PC-3 (cell line): Measurements from ENCODE around the gene CDC27. TPM values are rescaled to one million over a fixed set of nuclear protein-coding genes. Genes with fewer than 3 reads are reported as not detected.
A peak's percentile ranks its signal among the peaks of the same experiment; 100 is the strongest.
"Not testable (repeated sequence)": the region's sequence is repeated elsewhere in the genome, so short reads cannot be mapped to it uniquely, and the experiment has no call there.

Source experiments
- ATAC-seq: fragments of 200-7000 bp; cut with Tn5 transposase; 2 replicates; pipeline ENCODE4 v1.9.1; 2020; ENCODE audit warnings: mild to moderate bottlenecking, moderate library complexity
- BruUV-seq: library from RNA; stranded (reverse); fragments of 400-500 nt; replicated peaks from 2 replicates; lab custom pipeline; 2021; lab: Mats Ljungman, UMichigan
- CTCF ChIA-PET: fragments of 300-600 bp; sonication (Branson Sonifier 250); formaldehyde crosslinking; loops from one replicate; lab custom pipeline; 2022; ENCODE audit warnings: antibody characterized with exemption; lab: Charles Lee
- POLR2A ChIA-PET: fragments of 300-600 bp; sonication (Branson Sonifier 250); formaldehyde crosslinking; loops from one replicate; lab custom pipeline; 2022; ENCODE audit warnings: antibody characterized with exemption; ENCODE audit not compliant: unreplicated experiment; lab: Charles Lee
- DNase-seq: peaks from one replicate; pipeline ENCODE4 v3.0.0-alpha.2; 2015
- H2AFZ ChIP-seq: fragments of 300-600 bp; sonication (generic); 2 replicates; pipeline ENCODE4 v1.6.0; 2016; ENCODE audit warnings: antibody characterized with exemption, low read length
- H3F3A ChIP-seq: fragments of 300-600 bp; sonication (generic); one replicate; pipeline ENCODE4 v1.6.0; 2017; ENCODE audit warnings: antibody characterized with exemption, low read length, control low read depth, mild to moderate bottlenecking; ENCODE audit not compliant: unreplicated experiment
- H3K27ac ChIP-seq: fragments of 300-600 bp; sonication (generic); 2 replicates; pipeline ENCODE4 v1.5.1; 2016; ENCODE audit warnings: mild to moderate bottlenecking, low read length
- H3K27me3 ChIP-seq: fragments of 300-600 bp; sonication (generic); 2 replicates; pipeline ENCODE4 v1.6.1; 2016; ENCODE audit warnings: low read length, mixed read lengths
- H3K36me3 ChIP-seq: fragments of 300-600 bp; sonication (generic); 2 replicates; pipeline ENCODE4 v1.6.1; 2016; ENCODE audit warnings: low read depth, mixed run types, low read length, mixed read lengths
- H3K4me1 ChIP-seq: fragments of 300-600 bp; sonication (generic); 2 replicates; pipeline ENCODE4 v1.5.1; 2016; ENCODE audit warnings: low read length; ENCODE audit not compliant: insufficient read depth
- H3K4me2 ChIP-seq: fragments of 300-600 bp; sonication (generic); 2 replicates; pipeline ENCODE4 v1.6.0; 2016; ENCODE audit warnings: low read length
- H3K4me3 ChIP-seq: fragments of 300-600 bp; sonication (generic); 2 replicates; pipeline ENCODE4 v1.5.1; 2016; ENCODE audit warnings: mild to moderate bottlenecking, low read length, mixed read lengths
- H3K79me2 ChIP-seq: fragments of 300-600 bp; sonication (generic); 2 replicates; pipeline ENCODE4 v1.6.1; 2017; ENCODE audit warnings: low read length, mixed read lengths
- H3K9ac ChIP-seq: fragments of 300-600 bp; sonication (generic); 2 replicates; pipeline ENCODE4 v1.6.0; 2016; ENCODE audit warnings: mild to moderate bottlenecking, low read length
- H3K9me2 ChIP-seq: fragments of 300-600 bp; sonication (generic); replicated peaks from 2 replicates; pipeline ENCODE4 v1.6.1; 2016; ENCODE audit warnings: mixed run types, low read length, mixed read lengths
- H3K9me3 ChIP-seq: fragments of 300-600 bp; sonication (generic); 2 replicates; pipeline ENCODE4 v1.6.1; 2016; ENCODE audit warnings: low read length, mixed read lengths
- H4K20me1 ChIP-seq: fragments of 300-600 bp; sonication (generic); 2 replicates; pipeline ENCODE4 v1.6.1; 2016; ENCODE audit warnings: low read length, mixed read lengths
- CTCF ChIP-seq: fragments of 300-600 bp; sonication (generic); conservative IDR thresholded peaks from 2 replicates; pipeline ENCODE4 v1.5.1; 2017; ENCODE audit warnings: antibody characterized with exemption, low read depth, mild to moderate bottlenecking, low read length
- EZH2 ChIP-seq: fragments of 300-600 bp; sonication (generic); IDR thresholded peaks from one replicate; pipeline ENCODE4 v1.6.1; 2017; ENCODE audit warnings: antibody characterized with exemption, mild to moderate bottlenecking, low read length; ENCODE audit not compliant: unreplicated experiment
- EZH2phosphoT487 ChIP-seq: fragments of 300-600 bp; sonication (generic); IDR thresholded peaks from 2 replicates; pipeline ENCODE4 v1.6.1; 2018; ENCODE audit warnings: mild to moderate bottlenecking, antibody characterized with exemption, low read length, borderline replicate concordance
- intact Hi-C: fragments of 100-400 bp; cut with micrococcal nuclease; formaldehyde crosslinking; loops from 2 replicates; pipeline ENCODE4 v1.9.0; 2023
- total RNA-seq: library from RNA; depleted of rRNA; stranded (reverse); fragments of >200 nt; gene quantifications from 2 replicates; pipeline ENCODE4 v1.2.3, GENCODE V29; 2014

The CDC27 gene
- total RNA-seq, 1 experiment from 2014 or later, result 167 TPM

GRCh38 chr17:47184681-47185080 lies 4.4 kb downstream of the CDC27 start:
- Histone ChIP-seq H3K27ac (no peak overlapping the region), H3K9ac (no peak overlapping the region), H3K4me3 (no peak overlapping the region), H3K4me1 (peaks cover 22% of the 10 kb centered on the region), H3K4me2 (no peak overlapping the region), H3K27me3 (no peaks in the 10 kb centered on the region), H3K9me2 (no peaks in the 10 kb centered on the region), H3K36me3 (peaks cover 26% of the 10 kb centered on the region), H3K9me3 (no peaks in the 10 kb centered on the region), H3K79me2 (peaks cover 95% of the 10 kb centered on the region), H3F3A (no peaks in the 10 kb centered on the region), H4K20me1 (peaks cover 53% of the 10 kb centered on the region), H2AFZ (no peak overlapping the region)
- POLR2A ChIA-PET, result no interaction called here
- intact Hi-C loops, result no loop called here
- no peak for ATAC-seq
- no peak for DNase-seq
- no TSS peak for BruUV-seq
- no peak for TF ChIP-seq CTCF
- CTCF ChIA-PET, result interaction anchor here (0.9 kb wide), 1 partner anchor 131 kb away, joined by 6 read pairs; no protein-coding TSS in a partner anchor

- H3K4me2 ChIP-seq, H3F3A ChIP-seq, H3K9me2 ChIP-seq, H3K9me3 ChIP-seq, ATAC-seq, H3K4me1 ChIP-seq, H3K4me3 ChIP-seq, H3K27ac ChIP-seq, DNase-seq, BruUV-seq, H3K27me3 ChIP-seq, H3K9ac ChIP-seq, H2AFZ ChIP-seq: not testable (repeated sequence)
- ChIA-PET POLR2A (interaction anchor here (0.7 kb wide), 1 partner anchor 10 kb away, joined by 31 read pairs; no protein-coding TSS in a partner anchor), CTCF (interaction anchor here (0.6 to 0.7 kb wide), 2 partner anchors 8 to 16 kb away, joined by 3 to 5 read pairs; partner anchors contain the start of gene CDC27)
- peaks cover 44% of the 10 kb centered on the region for H3K36me3 ChIP-seq
- intact Hi-C loops, result loop anchor here (1.0 kb wide), 1 partner anchor 8 kb away; the partner anchor contains the start of gene CDC27
- peaks cover 99% of the 10 kb centered on the region for H3K79me2 ChIP-seq
- H4K20me1 ChIP-seq, result peaks cover 58% of the 10 kb centered on the region
These were observed 8.1 kb downstream of the CDC27 start for GRCh38 chr17:47180988-47181387.

GRCh38 chr17:47180337-47180736 lies 8.8 kb downstream of the CDC27 start:
- no peaks in the 10 kb centered on the region for H3K9me2 ChIP-seq
- H3K36me3 ChIP-seq, result peaks cover 48% of the 10 kb centered on the region
- H3F3A ChIP-seq, result no peaks in the 10 kb centered on the region
- intact Hi-C loops, result no loop called here
- no peak overlapping the region for H3K9ac ChIP-seq
- peaks cover 99% of the 10 kb centered on the region for H3K79me2 ChIP-seq
- no peak overlapping the region for H3K27ac ChIP-seq
- H3K27me3 ChIP-seq, result no peaks in the 10 kb centered on the region
- ChIA-PET CTCF (interaction anchor here (0.6 to 0.7 kb wide), 2 partner anchors 9 to 15 kb away, joined by 3 to 5 read pairs; partner anchors contain the start of gene CDC27), POLR2A (no interaction called here)
- no TSS peak for BruUV-seq
- peaks cover 55% of the 10 kb centered on the region for H4K20me1 ChIP-seq
- no peak overlapping the region for H3K4me3 ChIP-seq
- no peak overlapping the region for H3K4me2 ChIP-seq
- no peak for TF ChIP-seq CTCF
- TF ChIP-seq EZH2, result no peak
- TF ChIP-seq EZH2phosphoT487, result no peak
- H2AFZ ChIP-seq, result no peak overlapping the region
- peaks cover 6% of the 10 kb centered on the region; the same call in 1 of the 2 replicates for H3K4me1 ChIP-seq
- no peaks in the 10 kb centered on the region for H3K9me3 ChIP-seq
- DNase-seq (no peak), ATAC-seq (peak; percentile 59)
